Pancreas (tissue), 10 donors: Measurements from ENCODE around the gene COL8A2. TPM values are rescaled to one million over a fixed set of nuclear protein-coding genes. Genes with fewer than 3 reads are reported as not detected.

Experiments
- ATAC-seq, 4 donors: fragments of 200-7000 bp; cut with Tn5 transposase; one replicate each; pipeline versions ENCODE4 v1.8.0 to v1.9.1; 2020; ENCODE audit warnings: mild to moderate bottlenecking in 4 of 4, moderate library complexity in 4 of 4
- DNase-seq, 6 donors: peaks; one replicate each; pipeline ENCODE4 v3.0.0-alpha.2; 2020
- FAIRE-seq: peaks from 2 replicates; lab custom pipeline; 2012; peaks lifted over from hg19 to GRCh38; lab: Jason Lieb, UNC
- H3K27ac ChIP-seq, 4 donors: fragments of 200-600 bp; sonication (generic); 1 replicate in 3 of 4; 2 replicates in 1 of 4; pipeline versions ENCODE4 v1.5.0 to v1.8.0; 2020
- H3K27me3 ChIP-seq, 4 donors: fragments of 200-600 bp; one replicate each; pipeline ENCODE4 v1.8.0; 2021
- H3K36me3 ChIP-seq, 3 donors: fragments of 200-600 bp; sonication (generic) in 1 of 3; one replicate each; pipeline versions ENCODE4 v1.5.0 to v1.8.0; 2020 to 2021
- H3K4me1 ChIP-seq, 3 donors: fragments of 200-600 bp; one replicate each; pipeline ENCODE4 v1.8.0; 2021
- H3K4me3 ChIP-seq, 4 donors: fragments of 200-600 bp; sonication (generic) in 2 of 4; one replicate each; pipeline versions ENCODE4 v1.5.0 to v1.8.0; 2020 to 2021
- H3K9me3 ChIP-seq, 4 donors: fragments of 200-600 bp; one replicate each; pipeline ENCODE4 v1.8.0; 2021
- WGBS, 2 donors: extraction: QIAGEN DNeasy Blood & Tissue Kit; methylation state at CpG; one replicate each; pipeline ENCODE4 v1.1.7; 2013; 5-methylcytosine and 5-hydroxymethylcytosine counted together
- intact Hi-C, 3 donors: fragments of 100-400 bp; cut with DNase I; formaldehyde crosslinking; loops; one replicate each; pipeline versions ENCODE4 v1.11.1 to v1.14.2; 2022
- polyA plus RNA-seq, 2 donors: library from polyadenylated mRNA; stranded (reverse); fragments of 200-250 nt; gene quantifications; one replicate each; pipeline ENCODE4 v1.2.3, GENCODE V29; 2013
- total RNA-seq, 6 donors: library from RNA; stranded (reverse); fragmentation: NEBNext Ultra II Directional in 4 of 6; extraction: Animal tissue kit (Norgen Biotek cat#: 25700) in 4 of 6; gene quantifications; one replicate each; pipeline versions ENCODE4 v1.2.1 to v1.2.4, GENCODE V29; 2021 to 2023
- TF ChIP-seq, protein P1 (sequence below), 4 donors: fragments of 200-600 bp; sonication (generic) in 3 of 4; IDR thresholded peaks; one replicate each; pipeline versions ENCODE4 v1.5.0 to v1.8.0; 2021; ENCODE audit warnings: antibody characterized with exemption in 4 of 4
- donor health status: healthy with polysubstance abuse.
- donor health status: DM: no; HTN: no; CAD: no; lungs with moderate emphysema.
- donor health status: DM: no; HTN: no; CAD: no.
- donor health status: control.
- donor health status: control.
- donor health status: Bipolar disorder and iron deficiency.
- donor health status: DM: yes; HTN: yes; CAD: no.
- donor health status: DM: no; HTN: no; CAD: no.
- donor health status: DM: no; HTN: no; CAD: no.
- donor health status: DM: yes; HTN: yes; CAD: no.

Gene COL8A2
- total and polyA plus RNA-seq, 8 donors: 0.12 to 3.3 (median 0.36) TPM

DNA sequence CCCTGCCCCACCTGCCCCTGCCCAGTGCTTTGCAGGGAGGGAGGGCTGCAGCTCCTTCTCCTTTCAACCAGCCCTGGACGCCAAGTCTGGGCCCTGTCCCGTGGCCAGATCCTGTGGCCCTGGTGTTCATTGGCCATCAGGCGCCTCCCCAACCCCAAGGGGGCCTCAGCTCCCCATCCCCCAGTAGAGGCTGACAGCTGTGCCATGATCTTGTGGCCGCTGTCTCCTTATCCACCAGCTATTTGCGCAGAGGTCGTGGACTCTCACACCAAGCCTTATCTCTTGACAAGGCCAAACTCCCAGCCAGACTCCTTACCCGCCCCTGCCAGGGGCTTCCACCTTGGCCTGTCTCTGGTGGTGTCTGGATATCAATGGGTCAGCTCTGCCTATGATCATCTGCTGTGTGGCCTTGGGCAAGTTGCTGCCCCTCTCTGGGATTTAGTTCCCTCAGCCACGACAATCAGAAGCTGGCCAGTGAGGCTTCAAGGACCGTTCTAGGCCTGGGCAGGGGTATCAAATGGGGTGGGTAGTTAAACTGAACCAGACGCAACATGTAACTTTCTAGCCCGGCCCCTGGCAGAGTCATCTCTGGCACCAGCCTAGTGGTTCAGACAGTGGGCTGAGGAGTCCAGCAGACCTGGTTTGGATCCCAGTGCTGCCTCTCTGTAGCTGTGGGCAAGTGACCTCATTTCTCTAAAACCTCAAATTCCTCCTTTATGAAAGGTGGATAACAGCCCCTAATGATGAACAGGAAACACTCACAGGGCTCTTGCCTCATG, 3.3 kb upstream of the COL8A2 start:
- Histone ChIP-seq H3K36me3 (no peaks in the 10 kb centered on the region), H3K27ac (no peak overlapping the region), H3K9me3 (no peaks in the 10 kb centered on the region), H3K4me1 (peaks cover 0 to 3% (median 0%) of the 10 kb centered on the region in 3 donors), H3K27me3 (no peaks in the 10 kb centered on the region), H3K4me3 (no peak overlapping the region)
- intact Hi-C loops: no loop called here
- 71 to 83% methylated on average over 11 of the region's 11 CpGs for WGBS, 2 donors
- ATAC-seq: no peak
- no peak for DNase-seq
- TF ChIP-seq, protein P1, sequence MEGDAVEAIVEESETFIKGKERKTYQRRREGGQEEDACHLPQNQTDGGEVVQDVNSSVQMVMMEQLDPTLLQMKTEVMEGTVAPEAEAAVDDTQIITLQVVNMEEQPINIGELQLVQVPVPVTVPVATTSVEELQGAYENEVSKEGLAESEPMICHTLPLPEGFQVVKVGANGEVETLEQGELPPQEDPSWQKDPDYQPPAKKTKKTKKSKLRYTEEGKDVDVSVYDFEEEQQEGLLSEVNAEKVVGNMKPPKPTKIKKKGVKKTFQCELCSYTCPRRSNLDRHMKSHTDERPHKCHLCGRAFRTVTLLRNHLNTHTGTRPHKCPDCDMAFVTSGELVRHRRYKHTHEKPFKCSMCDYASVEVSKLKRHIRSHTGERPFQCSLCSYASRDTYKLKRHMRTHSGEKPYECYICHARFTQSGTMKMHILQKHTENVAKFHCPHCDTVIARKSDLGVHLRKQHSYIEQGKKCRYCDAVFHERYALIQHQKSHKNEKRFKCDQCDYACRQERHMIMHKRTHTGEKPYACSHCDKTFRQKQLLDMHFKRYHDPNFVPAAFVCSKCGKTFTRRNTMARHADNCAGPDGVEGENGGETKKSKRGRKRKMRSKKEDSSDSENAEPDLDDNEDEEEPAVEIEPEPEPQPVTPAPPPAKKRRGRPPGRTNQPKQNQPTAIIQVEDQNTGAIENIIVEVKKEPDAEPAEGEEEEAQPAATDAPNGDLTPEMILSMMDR (IDR thresholded peaks at IDR 0.05): no peak
- no peak for FAIRE-seq

DNA sequence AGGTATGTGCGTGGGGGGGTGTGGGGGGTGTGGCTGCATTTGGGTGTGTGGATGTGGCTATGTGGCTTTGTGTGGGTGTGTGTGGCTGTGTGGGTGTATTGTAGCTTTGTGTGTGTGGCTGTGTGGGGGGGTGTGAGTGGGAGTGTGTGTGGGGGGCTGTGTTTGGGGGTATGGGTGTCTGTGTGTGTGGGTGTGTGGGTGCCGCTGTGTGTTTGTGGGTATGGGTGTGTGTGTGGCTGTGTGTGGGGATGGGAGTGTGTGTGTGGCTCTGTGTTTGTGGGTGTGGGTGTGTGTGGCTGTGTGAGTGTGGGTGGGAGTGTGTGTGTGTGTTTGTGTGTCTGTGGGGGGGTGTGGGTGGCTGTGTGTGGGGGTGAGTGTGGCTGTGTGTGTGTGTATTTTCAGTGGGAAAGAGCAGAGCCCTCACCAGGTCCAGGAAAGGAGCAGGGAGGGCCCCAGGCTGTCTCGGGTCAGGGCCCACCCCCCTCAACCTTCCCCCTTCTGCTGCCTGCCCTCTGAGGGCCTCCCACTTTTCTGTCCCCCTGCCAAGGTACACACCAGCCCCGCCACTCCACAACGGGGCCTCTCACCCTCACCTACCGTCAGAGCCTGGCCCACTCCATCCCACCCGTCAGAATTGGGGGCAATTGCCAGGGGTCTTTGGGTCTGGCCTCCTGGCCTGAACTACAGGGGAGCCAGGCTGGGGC, 1.9 kb upstream of the COL8A2 start:
- WGBS, 2 donors: 47 to 63% methylated on average over 4 to 7 of the region's 7 CpGs
- Histone ChIP-seq H3K4me3 (no peak overlapping the region), H3K36me3 (no peaks in the 10 kb centered on the region), H3K9me3 (no peaks in the 10 kb centered on the region), H3K4me1 (no peaks in the 10 kb centered on the region), H3K27ac (no peak overlapping the region), H3K27me3 (no peaks in the 10 kb centered on the region)
- ATAC-seq (no peak), DNase-seq (no peak), FAIRE-seq (no peak)
- intact Hi-C loops: no loop called here
- TF ChIP-seq, protein P1 (IDR thresholded peaks at IDR 0.05): no peak

DNA sequence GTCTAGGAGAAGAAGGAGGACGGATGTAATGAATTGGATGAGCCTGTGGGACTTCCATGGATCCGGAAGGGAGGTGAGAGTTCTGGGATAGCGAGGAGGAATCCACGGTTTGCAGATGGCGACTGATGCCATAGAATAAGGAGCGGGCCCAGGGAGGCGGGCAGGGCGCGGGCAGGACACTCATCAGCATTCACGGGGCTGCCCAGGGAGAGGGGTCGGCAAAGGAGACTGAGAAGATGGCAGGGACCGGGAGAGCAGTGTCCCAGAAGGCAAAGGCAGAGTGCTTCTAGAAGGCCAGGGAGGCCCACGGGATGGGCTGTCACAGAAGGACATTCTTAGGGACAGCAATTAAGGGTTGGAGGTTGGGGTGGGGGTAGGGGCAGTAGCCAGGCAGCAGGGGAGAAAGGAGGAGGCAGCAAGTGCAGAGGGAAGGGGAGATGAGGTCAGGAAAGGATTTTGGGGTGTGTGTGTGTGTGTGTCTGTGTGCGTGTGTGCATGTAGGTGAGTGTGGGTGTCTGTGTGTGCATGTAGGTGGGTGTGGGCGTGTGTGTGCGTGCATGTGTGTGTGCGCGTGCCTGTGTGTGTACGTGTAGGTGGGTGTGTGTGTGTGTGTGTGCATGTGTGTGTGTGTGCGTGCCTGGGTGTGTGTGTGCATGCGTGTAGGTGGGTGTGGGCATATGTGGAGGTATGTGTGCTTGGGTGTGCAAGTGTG, 1.1 kb upstream of the COL8A2 start:
- FAIRE-seq: no peak

DNA sequence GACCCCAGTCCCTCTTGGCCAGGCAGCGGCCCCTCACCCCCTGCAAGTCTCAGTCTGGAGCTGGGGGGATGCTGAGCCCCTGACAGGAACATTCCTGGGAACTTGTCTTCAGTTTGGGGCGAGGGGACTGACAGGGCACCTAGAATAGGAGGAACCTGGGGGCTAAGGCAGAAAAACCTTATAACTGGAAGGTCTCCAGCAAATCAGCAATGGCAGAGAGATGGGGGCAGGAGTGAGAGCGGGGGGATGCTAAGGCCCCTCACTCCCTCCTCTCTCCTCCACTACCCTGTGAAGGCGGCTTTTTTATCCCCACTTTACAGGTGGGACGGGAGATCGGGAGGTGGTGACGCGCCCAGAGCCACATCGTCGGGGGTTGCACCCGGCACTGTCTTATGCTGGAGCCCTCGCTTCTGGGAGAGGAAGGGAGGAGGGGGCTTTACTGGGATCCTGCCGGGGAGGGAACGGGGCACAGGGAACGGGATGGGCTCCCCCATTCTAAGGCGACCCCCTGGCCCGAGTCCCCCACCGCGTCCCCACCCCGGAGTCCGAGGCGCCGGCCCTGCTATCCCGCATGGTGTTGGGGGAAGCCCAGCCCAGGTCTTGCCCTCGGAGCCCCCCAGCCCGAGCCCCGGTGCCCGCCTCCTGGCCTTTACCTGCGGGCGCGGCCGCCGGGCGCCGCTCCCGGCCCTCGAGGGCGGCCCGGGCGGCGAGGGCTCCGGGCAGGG, 456 bp downstream of the COL8A2 start:
- H3K9me3 ChIP-seq: no peaks in the 10 kb centered on the region
- FAIRE-seq (no peak), DNase-seq (no peak), ATAC-seq (no peak)
- H3K4me1 ChIP-seq: no peaks in the 10 kb centered on the region
- WGBS, 2 donors: 24 to 56% methylated on average over 18 to 42 of the region's 42 CpGs
- intact Hi-C loops: no loop called here
- H3K27me3 ChIP-seq: no peaks in the 10 kb centered on the region
- H3K36me3 ChIP-seq: no peaks in the 10 kb centered on the region
- H3K27ac ChIP-seq: no peak overlapping the region
- TF ChIP-seq, protein P1 (IDR thresholded peaks at IDR 0.05): no peak
- H3K4me3 ChIP-seq: peak overlapping the region in 1 of 4 donors; percentile 21

More for the DNA sequence above, 1.1 kb upstream of the COL8A2 start:
- intact Hi-C loops: no loop called here
- WGBS, 2 donors: 80 to 84% methylated on average over 21 of the region's 21 CpGs
- TF ChIP-seq, protein P1 (IDR thresholded peaks at IDR 0.05): no peak
- H3K27me3 ChIP-seq: no peaks in the 10 kb centered on the region
- H3K4me1 ChIP-seq: no peaks in the 10 kb centered on the region
- DNase-seq (no peak), ATAC-seq (no peak)
- no peak overlapping the region for H3K27ac ChIP-seq
- H3K9me3 ChIP-seq: no peaks in the 10 kb centered on the region
- H3K4me3 ChIP-seq: no peak overlapping the region
- H3K36me3 ChIP-seq: no peaks in the 10 kb centered on the region
